ENCODE results near the gene EPGN.

DNA sequence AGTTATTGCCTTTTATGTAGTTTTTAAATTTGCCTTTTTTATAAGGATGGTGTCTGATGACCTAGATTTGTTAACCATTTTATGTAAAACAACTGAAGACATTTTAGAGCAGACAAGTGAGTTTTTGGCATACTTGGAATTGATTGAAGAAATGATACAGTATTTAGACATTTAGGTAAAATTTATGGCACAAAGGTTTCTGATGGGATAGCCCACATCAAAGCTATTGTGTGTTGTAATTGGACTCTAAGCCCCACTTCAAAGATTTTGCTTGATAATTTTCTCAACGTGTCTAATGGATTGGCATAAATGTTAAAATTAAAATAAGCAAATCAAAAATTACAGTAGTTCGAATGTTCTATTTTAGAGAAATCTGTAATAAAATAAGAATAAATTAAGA lies 17.6 kb downstream of the EPGN start:
- TF ChIP-seq, protein P1, sequence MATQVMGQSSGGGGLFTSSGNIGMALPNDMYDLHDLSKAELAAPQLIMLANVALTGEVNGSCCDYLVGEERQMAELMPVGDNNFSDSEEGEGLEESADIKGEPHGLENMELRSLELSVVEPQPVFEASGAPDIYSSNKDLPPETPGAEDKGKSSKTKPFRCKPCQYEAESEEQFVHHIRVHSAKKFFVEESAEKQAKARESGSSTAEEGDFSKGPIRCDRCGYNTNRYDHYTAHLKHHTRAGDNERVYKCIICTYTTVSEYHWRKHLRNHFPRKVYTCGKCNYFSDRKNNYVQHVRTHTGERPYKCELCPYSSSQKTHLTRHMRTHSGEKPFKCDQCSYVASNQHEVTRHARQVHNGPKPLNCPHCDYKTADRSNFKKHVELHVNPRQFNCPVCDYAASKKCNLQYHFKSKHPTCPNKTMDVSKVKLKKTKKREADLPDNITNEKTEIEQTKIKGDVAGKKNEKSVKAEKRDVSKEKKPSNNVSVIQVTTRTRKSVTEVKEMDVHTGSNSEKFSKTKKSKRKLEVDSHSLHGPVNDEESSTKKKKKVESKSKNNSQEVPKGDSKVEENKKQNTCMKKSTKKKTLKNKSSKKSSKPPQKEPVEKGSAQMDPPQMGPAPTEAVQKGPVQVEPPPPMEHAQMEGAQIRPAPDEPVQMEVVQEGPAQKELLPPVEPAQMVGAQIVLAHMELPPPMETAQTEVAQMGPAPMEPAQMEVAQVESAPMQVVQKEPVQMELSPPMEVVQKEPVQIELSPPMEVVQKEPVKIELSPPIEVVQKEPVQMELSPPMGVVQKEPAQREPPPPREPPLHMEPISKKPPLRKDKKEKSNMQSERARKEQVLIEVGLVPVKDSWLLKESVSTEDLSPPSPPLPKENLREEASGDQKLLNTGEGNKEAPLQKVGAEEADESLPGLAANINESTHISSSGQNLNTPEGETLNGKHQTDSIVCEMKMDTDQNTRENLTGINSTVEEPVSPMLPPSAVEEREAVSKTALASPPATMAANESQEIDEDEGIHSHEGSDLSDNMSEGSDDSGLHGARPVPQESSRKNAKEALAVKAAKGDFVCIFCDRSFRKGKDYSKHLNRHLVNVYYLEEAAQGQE (IDR thresholded peaks at IDR 0.05; ENCODE audit: insufficient replicate concordance, low read depth) = no peak
- TF ChIP-seq, protein P2, sequence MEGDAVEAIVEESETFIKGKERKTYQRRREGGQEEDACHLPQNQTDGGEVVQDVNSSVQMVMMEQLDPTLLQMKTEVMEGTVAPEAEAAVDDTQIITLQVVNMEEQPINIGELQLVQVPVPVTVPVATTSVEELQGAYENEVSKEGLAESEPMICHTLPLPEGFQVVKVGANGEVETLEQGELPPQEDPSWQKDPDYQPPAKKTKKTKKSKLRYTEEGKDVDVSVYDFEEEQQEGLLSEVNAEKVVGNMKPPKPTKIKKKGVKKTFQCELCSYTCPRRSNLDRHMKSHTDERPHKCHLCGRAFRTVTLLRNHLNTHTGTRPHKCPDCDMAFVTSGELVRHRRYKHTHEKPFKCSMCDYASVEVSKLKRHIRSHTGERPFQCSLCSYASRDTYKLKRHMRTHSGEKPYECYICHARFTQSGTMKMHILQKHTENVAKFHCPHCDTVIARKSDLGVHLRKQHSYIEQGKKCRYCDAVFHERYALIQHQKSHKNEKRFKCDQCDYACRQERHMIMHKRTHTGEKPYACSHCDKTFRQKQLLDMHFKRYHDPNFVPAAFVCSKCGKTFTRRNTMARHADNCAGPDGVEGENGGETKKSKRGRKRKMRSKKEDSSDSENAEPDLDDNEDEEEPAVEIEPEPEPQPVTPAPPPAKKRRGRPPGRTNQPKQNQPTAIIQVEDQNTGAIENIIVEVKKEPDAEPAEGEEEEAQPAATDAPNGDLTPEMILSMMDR (IDR thresholded peaks at IDR 0.05; ENCODE audit: insufficient read depth, low read length) = no peak
- TF ChIP-seq GABPA (IDR thresholded peaks at IDR 0.05; ENCODE audit: low read depth) (no peak), POLR2AphosphoS5 (IDR thresholded peaks at IDR 0.05; ENCODE audit: low read depth) (no peak)
